GM18519 (cell line): Measurements from ENCODE around the gene RDH12.
A peak's percentile ranks its signal among the peaks of the same experiment; 100 is the strongest.
"Not testable (repeated sequence)": the region's sequence is repeated elsewhere in the genome, so short reads cannot be mapped to it uniquely, and the experiment has no call there.

Source experiments
- ATAC-seq: cut with Tn5 transposase; IDR thresholded peaks from one replicate; pipeline ENCODE4 v1.9.1; 2021; ENCODE audit warnings: mild to moderate bottlenecking, moderate library complexity; ENCODE audit not compliant: unreplicated experiment, low FRiP score

The RDH12 gene

DNA sequence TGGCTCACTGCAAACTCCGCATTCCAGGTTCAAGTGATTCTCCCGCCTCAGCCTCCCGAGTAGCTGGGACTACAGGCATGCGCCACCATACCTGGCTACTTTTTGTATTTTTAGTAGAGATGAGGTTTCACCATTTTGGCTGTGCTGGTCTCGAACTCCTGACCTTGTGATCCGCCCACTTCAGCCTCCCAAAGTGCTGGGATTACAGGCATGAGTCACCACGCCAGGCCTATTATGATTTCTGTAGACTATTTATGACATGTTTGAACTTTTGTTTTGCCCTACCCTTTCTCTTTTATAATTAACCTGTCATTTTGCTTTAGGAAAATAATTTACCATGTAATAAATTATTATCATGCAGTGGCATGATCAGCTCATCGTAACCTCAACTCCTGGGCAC is at the start of gene RDH12:
Gene RDH12 (plus strand): TSS at position 395 of the 400 bp plus-strand sequence. CDS start 20,757 bp downstream, outside the sequence.
- not testable (repeated sequence) for ATAC-seq

DNA sequence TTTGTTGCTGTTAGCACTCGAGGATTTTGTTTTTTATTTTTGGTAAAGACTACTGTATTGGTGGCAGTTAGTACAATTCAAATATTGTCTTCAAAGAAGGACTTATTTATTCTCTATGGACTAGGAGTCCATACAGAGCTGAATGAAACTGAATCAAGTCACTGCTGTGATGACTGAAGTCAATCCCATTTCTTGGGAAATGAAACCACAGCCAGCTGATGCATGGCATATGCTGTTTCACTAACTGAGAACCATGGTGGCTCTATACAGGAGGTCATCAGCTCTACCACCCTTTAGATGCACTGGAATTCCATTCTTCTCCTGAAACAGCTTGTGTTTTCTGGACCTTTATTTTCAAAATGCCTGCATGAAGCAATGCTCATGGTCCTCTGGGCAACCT is 49.5 kb upstream of the RDH12 start:
- no peak for ATAC-seq

DNA sequence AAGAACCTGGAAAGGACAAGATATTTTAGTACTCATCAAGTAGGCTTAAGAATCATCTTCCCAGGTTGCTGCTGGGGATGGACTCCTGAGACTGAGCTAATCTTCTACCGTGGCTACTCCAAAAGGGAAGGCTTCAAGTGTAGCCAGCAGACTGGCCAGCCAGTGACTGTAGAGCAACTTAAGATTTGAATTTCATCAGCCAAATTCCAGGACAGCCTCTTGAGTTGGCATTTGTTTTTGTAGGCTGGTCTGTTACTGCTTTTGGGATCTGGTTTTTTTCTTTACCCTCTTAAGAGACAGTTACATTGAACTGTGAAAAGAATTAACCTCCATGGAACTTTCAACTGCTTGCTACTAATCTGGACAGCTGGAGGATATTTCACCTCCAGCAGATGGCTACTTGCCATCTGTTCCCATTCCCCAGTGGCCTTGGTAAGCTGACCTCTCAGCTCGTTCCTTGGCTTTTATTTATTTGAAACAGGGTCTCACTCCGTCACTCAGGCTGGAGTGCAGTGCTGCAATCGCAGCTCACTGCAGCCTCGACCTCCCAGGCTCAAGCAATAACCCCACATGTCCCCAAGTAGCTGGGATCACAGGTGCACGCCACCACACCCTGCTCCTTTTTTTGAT is 47.9 kb upstream of the RDH12 start:
- no peak for ATAC-seq

DNA sequence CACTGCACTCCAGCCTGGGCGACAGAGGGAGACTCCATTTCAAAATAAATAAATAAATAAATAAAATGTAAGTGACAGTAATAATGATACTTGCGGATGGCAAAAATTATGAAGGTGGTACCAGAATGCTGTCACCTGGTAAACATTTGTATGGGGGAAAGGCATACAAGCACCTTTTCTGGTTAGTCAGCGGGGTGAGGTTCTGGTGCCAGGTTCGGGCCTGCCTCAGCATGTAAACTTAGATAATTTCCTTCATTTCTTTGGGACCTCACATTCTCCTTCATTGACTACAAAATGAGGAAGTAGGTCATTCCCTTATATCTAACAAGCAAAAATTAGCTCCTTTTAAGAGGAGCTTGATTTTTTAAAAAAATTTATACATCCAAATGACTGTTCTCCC is 38.1 kb upstream of the RDH12 start:
- ATAC-seq, result no peak

DNA sequence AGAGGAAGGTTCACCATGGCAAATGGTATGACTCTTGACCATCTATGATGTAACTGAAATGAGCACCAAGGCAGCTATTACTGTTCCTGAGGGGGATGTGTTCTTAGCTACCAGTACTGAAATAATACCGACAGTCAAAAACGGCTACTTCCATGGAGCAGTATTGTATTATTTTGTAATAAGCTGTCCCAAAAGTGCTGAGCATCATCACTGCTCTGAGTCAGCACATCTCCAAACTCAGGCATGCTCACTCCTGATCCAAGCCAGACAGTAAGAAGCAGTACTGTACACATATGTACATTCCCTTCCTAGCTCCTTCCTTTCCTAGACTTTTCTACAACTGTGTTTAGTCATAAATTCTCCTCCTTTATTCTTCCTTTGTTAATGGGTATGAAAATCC is 35.8 kb upstream of the RDH12 start:
- no peak for ATAC-seq

DNA sequence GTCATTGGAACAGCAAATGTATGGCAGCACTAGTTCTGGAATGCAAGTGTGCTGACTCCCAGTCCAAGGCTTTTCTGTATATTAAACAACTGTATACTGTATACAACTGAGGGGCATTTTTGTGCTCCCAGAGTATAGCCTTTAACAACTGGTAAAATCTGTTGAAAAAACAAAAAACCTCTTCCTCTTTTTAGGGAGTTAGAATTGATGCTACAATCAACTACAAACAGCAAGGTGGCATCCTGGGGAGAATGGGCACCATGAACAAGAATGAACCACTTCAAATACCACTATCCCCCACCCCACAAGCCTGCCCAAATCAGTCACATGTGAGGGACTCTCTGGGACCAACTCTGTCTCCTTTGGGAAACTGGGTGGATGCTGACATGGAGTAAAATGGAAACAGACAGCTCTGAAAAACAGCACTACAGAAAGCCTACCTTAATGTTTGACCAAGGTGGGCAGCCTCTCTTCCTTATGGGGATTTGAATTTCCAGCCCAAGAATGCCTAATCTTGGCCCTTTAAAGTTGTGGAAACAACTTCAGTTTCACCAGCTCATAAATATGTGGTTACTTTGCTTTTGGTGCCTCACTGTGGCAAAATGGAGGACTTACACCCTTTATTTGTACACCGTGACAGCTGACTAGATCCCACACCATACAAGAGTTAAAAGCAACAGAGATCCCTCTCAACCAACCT is 34.8 kb upstream of the RDH12 start:
- peak; percentile 48 for ATAC-seq

DNA sequence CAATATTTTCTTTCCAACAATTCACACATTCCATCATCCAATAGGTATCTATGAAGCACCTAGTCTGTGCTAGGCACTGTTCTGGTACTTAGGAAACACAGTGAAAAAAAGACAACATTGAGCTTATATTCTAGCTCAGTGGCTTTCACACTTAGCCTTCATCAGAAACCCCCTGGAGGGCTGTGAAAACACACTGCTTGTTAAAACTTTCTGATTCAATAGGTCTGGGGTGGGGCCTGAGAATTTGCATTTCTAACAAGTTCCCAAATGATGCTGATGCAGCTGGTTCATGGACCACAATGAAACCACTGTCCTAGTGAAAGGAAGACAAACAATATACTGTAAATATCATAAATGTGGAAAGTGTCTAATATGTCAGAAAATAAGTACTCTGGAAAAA is 33.1 kb upstream of the RDH12 start:
- no peak for ATAC-seq

DNA sequence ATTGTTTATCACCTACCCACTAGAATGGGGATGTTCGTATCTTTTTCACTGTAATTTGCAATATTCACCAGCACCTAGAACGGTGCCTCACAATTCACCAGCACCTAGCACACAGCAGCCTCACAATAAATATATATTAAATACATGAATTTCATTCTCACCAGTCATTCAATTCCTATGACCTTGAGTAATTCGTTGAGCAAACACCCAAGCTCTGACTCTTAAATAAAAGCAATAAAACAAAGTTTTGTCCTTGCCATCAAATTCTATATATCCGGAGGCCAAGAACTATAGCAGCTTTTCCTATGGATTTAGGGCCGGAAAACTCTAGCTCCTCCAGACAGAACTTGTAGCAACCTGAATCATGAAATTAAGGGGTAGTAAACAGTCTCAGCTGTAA is 28.2 kb upstream of the RDH12 start:
- no peak for ATAC-seq

DNA sequence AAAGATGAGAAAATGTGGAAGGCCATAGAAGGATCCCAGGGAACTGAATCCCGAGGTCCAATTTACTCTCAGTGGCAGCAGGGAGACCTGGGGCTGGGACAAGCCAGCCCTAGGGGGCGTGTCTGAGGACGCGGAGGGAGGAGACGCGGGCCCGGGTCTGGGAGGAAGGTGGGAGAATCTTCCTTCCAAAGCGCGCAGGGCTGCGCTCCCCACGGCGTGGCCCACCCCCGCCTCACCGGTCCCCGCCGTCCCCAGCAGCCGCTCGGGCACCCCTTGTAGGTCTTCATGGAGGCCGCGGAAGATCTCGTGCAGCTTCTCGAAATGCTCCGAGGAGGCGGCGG is 27.6 kb upstream of the RDH12 start:
- peak; percentile 14 for ATAC-seq

DNA sequence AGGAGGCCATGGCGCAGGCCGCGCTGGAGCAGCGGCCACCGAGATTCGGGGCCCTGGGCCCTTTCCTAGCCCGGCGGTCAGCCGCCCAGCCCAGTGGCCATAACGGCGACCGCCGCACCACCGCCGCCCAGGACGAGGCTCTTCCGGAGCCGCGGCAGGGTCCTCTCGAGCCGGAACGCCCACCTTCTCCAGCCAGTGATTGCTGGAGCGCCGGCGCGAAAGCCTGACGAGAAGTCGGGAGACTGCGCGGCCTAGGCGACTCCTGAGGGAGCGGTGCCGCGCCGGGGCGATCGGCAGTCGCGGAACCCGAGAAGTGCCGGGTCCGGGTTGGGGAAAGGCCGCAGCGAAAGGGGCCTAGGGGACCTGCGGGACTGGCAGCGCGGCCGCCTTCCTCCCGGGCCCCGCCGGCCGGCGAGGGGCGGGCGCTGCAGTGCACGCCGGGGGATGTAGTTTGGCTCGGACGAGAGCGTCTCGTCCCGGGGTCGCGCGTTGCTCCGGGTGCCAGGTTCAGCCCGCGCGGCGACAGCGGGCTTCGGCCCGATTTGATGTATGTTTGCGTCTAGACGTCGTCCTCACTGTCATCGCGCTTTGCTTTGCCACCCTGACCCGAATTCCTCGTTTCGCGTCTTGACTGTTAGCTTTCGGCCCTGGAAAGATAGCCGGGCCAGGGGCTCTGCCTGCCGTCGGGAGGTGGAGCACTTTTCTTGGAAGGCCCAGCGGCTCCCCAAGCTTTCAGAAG is 27.0 kb upstream of the RDH12 start, which contains the start of gene VTI1B:
Gene VTI1B (minus strand): TSS at position 153 of the 739 bp plus-strand sequence. CDS start 143 bp downstream, at position 10.
- peak; percentile 69 for ATAC-seq

DNA sequence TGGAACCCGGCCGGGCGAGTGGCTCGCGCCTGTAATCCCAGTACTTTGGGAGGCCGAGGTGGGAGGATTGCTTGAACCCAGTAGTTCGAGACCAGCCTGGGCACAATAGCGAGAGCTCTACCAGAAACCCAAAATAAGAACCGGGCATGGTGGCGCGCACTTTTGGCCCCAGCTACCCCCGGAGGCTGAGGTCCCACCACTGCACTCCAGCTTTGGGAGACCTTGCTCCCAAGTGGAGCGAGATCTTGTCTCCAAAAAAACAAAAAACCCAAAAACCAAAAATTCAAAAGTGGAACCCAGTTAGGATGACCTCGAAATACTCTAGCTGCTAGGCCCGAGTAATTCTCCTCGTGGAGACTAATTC is 26.5 kb upstream of the RDH12 start:
- no peak for ATAC-seq

DNA sequence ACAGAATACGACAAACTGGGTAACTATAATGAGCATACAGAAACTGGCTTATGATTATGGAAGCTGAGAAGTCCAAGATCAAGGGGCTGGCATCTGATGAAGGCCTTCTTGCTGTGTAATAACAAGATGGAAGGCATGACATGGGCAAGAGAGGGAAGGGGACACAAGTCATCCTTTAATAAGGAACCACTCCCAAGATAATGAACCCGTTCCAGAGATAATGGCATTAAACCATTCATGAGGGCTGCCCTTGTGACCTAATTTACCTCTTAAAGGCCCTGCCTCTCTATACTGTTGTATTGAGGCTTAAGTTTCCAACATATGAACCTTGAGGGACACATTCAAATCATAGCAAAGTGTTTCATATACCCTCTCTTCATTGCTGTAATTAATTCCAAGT is 22.7 kb upstream of the RDH12 start:
- no peak for ATAC-seq

DNA sequence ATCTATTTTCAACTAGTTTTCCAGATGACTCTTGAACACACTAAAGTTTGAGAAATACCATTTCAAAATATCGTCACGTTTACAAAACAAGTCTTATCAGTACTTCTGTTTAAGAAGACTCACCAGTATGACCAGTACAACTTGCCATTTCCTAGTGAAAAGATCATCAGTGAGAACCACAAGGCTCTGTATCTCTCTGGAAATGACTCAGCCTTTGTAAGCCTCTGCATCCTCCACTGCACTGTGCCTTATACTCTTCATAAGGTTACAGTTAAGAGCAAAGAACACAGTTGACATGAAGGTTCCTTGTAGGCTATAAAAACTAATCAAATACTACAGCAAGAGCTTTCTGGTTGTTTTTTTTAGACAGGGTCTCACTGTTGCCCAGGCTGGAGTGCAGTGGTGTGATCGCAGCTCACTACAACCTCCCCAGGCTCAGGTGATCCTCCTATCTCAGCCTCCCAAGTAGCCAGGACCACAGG is 21.5 kb upstream of the RDH12 start:
- peak; percentile 90 for ATAC-seq

DNA sequence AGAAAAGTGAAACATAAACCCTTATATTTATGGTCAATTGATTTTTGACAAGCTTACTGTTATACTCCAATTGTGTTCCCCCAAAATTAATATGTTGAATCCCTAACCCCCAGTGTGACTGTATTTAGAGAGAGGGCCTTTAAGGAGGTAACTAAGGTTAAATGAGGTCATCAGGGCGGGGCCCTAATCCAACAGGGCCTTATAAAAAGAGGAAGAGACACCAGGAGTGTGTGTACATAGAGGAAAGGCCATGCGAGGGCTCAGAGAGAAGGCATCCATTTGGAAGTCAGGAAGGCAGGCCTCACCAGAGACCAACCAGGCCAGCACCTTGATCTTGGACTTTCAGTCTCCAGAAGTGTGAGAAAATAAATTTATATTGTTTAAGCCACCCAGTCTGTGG is 20.7 kb upstream of the RDH12 start:
- no peak for ATAC-seq

DNA sequence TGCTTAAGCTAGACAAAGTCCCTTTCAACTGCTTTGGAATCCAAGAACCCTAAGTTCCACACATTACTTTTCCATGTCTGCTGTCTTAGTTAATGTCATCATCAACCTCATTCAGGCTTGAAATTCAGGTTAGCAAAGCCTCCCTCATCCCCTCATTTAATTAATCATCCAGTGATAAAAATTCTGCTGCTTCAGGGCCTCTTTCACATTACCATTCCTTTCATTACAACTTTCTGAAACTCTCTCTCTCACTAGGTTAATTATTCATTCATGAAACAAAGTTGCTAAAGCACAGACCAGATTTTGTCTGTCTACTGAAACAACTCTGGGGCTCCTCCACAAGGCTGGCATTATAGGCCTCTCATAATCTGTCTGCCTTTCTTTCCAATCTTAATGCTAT is 17.8 kb upstream of the RDH12 start:
- no peak for ATAC-seq

DNA sequence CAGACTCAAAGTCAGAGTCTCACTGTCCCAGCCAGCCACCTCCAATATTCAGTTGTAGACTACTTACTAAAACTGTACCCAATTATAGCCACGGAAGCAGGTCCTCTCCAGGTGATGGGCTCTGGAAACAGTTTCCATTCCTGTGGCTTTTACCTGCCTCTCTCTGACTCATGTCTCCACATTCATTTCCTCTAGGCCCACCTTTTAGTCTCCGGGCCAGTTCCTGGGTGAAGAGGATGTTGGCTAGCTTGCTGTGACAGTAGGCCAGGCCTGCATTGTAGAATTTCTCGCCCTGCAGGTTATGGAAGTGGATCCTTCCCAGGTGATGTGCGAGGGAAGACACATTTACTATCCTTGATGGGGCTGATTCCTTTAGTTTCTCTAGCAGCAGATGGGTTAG is 11.7 kb upstream of the RDH12 start:
- ATAC-seq, result no peak

DNA sequence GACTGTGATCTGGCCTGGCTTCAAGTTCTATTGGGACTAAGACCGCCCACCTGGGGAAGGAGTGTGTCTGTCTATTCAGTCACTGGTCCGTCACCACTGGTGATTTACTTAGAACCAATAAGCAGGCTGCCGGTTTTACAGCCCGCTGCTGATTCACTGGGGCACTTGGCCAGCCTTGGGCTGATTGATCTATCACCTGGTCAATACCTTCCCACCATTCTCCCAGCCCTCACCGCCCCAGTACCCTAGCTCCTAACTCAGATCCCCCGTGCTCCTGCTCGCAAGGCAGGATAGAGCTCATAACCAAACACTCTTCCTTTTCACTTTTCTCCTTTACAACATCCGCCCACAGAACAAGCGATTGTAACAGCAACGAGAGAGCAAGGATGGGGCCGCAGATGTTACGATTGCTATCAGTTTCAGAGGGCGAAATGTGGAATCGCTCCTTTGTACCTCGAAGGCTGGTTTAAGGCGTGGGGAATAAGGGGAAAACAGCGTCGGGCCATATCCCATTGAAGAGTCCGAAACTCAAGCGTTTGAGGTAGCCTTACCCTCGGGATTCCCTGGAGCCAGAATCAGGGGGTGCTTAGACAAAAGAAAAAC is 6.8 kb upstream of the RDH12 start:
- ATAC-seq, result peak; percentile 76

DNA sequence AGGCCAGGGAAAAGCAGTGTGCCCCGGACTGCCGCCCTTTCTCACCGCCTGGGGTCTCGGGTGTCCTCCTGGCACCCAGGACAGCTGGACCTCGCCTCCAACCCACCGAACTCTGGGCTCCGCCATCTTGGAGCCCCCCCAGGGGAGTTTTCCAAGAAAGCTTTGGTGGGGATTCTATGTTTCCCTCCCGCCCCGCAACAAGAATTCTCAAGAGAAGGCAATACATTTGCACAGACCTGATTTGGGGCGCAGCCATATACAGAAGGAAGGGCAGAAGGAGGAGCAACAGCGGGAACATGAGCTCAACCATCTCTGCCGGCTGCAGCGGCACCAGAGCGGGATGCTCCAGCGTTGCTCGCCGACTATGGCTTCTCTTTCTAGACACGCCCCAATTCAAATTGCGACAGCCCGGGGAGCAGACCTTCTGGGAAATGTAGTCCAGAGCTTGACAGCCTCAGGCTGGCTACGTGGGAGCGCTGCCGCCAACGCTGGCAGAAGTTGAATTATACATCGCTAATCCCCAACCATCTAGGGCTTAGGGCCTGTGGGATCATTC is 6.2 kb upstream of the RDH12 start, which contains the start of gene RDH11:
Gene RDH11 (minus strand): TSS at position 371 of the 556 bp plus-strand sequence. CDS start 61 bp downstream, at position 310.
- peak; percentile 86 for ATAC-seq

DNA sequence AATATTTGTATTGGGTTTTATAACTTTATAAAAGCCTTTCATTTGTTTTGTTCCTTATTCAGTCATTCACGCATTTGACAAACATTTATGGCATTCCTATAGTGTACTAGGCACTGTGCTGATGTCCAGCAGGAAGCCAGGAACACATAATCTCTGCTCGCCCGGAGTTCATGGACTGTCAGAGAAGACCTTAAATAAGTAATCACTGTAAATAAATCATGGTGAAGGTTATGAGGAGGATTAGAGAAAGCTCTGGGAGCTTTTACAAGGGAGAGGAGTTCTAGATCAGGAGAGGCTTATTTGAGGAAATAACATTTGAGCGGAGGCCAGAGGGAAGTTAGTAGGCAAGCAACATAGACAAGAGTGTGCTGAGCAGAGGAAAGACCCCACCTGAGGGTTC is 4.7 kb upstream of the RDH12 start:
- no peak for ATAC-seq

DNA sequence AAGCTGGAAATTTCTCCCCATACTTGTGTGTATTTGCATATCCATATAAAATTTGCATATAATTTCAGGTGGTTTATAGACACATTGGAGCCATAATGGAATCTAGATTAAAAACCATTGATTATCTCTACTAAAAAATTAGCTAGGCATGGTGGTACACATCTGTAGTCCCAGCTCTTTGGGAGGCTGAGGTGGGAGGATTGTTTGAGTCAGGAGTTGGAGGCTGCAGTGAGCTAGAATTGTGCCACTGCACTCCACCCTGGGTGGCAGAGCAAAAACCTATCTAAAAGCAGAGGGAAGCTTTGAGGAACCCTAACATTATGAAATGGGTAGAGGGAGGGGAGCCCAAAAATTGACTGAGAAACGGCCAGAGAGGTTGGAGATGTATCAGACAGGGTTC is 3.5 kb upstream of the RDH12 start:
- ATAC-seq, result no peak

DNA sequence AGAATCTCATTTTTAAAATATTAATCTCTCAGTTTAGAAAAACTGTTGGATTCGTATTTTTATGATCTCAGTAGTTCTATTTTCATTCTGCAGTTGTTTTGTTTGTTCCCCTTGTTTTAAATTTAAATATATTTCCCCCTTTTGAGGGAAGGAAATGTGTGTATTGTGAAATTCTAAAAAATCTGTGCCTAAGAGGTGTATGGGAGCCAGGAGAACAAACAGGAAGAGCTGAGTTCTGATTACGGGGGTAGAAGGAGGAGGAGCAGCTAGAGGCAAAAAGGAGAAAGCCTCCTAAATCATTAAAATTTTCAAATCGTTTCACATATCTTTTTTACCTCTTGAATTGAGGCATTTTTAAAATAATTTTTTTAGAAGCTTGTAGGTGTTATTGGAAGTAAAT is 2.3 kb downstream of the RDH12 start:
- ATAC-seq, result no peak
